ENCODE measurements around the gene NFE2L3. TPM values are rescaled to one million over a fixed set of nuclear protein-coding genes. Genes with fewer than 3 reads are reported as not detected.

Gene NFE2L3
- total and polyA plus RNA-seq, 9 of the 15 experiments (the other 6 are each of a cell fraction or from before 2014, with no cell fraction given): 2.9 to 16.9 (median 12.4) TPM

GRCh38 chr7:26201247-26202018 lies 49.4 kb downstream of the NFE2L3 start, which contains the start of gene CBX3 (continued):
- TF ChIP-seq RERE (CRISPR knock-in tag; IDR thresholded peaks at IDR 0.05; ENCODE audit: borderline replicate concordance) (no peak), CEBPB (tag; IDR thresholded peaks at IDR 0.05) (no peak), HES1 (IDR thresholded peaks at IDR 0.05; ENCODE audit: low read depth) (no peak; the same call in 1 of the 2 replicates), ZBTB1 (CRISPR knock-in tag; IDR thresholded peaks at IDR 0.05; ENCODE audit: borderline replicate concordance, low read depth) (peak; percentile 79), HDAC6 (IDR thresholded peaks at IDR 0.05; ENCODE audit: low read depth, low read length) (no peak), ZNF583 (CRISPR knock-in tag; IDR thresholded peaks at IDR 0.05) (0 out of 2 replicates have a peak, but pooled peaks have one; percentile 63), THRAP3 (IDR thresholded peaks at IDR 0.05; ENCODE audit: borderline replicate concordance) (no peak), ZFP36 (IDR thresholded peaks at IDR 0.05; ENCODE audit: low read depth, low read length, partially characterized antibody) (no peak), ERF (CRISPR knock-in tag; IDR thresholded peaks at IDR 0.05) (no peak), MITF (IDR thresholded peaks at IDR 0.05) (no peak), DDX20 (tag; IDR thresholded peaks at IDR 0.05; ENCODE audit: low read depth) (no peak), TAF15 (IDR thresholded peaks at IDR 0.05; ENCODE audit: low read depth, low read length) (no peak), RCOR1 (IDR thresholded peaks at IDR 0.05; ENCODE audit: borderline replicate concordance in 1 of 2, low read depth in 2 of 2, low read length in 2 of 2) (no peak), ZNF133 (CRISPR knock-in tag; IDR thresholded peaks at IDR 0.05) (no peak)
- TF ChIP-seq, protein P1, sequence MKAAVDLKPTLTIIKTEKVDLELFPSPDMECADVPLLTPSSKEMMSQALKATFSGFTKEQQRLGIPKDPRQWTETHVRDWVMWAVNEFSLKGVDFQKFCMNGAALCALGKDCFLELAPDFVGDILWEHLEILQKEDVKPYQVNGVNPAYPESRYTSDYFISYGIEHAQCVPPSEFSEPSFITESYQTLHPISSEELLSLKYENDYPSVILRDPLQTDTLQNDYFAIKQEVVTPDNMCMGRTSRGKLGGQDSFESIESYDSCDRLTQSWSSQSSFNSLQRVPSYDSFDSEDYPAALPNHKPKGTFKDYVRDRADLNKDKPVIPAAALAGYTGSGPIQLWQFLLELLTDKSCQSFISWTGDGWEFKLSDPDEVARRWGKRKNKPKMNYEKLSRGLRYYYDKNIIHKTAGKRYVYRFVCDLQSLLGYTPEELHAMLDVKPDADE (conservative IDR thresholded peaks at IDR 0.05; ENCODE audit: control insufficient read depth, low read depth, low read length): no peak; the same call in 1 of the 2 replicates
- TF ChIP-seq, protein P2, sequence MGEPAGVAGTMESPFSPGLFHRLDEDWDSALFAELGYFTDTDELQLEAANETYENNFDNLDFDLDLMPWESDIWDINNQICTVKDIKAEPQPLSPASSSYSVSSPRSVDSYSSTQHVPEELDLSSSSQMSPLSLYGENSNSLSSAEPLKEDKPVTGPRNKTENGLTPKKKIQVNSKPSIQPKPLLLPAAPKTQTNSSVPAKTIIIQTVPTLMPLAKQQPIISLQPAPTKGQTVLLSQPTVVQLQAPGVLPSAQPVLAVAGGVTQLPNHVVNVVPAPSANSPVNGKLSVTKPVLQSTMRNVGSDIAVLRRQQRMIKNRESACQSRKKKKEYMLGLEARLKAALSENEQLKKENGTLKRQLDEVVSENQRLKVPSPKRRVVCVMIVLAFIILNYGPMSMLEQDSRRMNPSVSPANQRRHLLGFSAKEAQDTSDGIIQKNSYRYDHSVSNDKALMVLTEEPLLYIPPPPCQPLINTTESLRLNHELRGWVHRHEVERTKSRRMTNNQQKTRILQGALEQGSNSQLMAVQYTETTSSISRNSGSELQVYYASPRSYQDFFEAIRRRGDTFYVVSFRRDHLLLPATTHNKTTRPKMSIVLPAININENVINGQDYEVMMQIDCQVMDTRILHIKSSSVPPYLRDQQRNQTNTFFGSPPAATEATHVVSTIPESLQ (CRISPR knock-in tag; IDR thresholded peaks at IDR 0.05): no peak
